GM12878 (cell line): Measurements from ENCODE around the gene RPRD1B. TPM values are rescaled to one million over a fixed set of nuclear protein-coding genes. Genes with fewer than 3 reads are reported as not detected.
A peak's percentile ranks its signal among the peaks of the same experiment; 100 is the strongest.

ENCODE experiments used
- ATAC-seq: fragments of 200-7000 bp; cut with Tn5 transposase; 3 replicates; pipeline ENCODE4 v1.9.1; 2020; ENCODE audit warnings: mild to moderate bottlenecking, moderate library complexity
- BruUV-seq: library from RNA; stranded (reverse); fragments of 400-500 nt; replicated peaks from 2 replicates; lab custom pipeline; 2021; lab: Mats Ljungman, UMichigan
- CTCF ChIA-PET: fragments of 300-600 bp; sonication (Branson Sonifier 250); formaldehyde crosslinking; extraction: SDS; loops from one replicate; lab custom pipeline; 2021; ENCODE audit warnings: inconsistent platforms; lab: Yijun Ruan, JAX
- POLR2A ChIA-PET: fragments of 350-600 bp; formaldehyde crosslinking; extraction: SDS; loops from one replicate; lab custom pipeline; 2021; ENCODE audit warnings: inconsistent platforms; lab: Charles Lee
- RAD21 ChIA-PET: fragments of 300-600 bp; sonication (Branson Sonifier 250); formaldehyde crosslinking; loops from one replicate; lab custom pipeline; 2023; ENCODE audit warnings: antibody characterized with exemption; ENCODE audit not compliant: unreplicated experiment; lab: Charles Lee
- SMC1A ChIA-PET: fragments of 300-600 bp; sonication (Branson Sonifier 250); formaldehyde crosslinking; loops from one replicate; lab custom pipeline; 2023; ENCODE audit not compliant: unreplicated experiment, uncharacterized antibody; lab: Charles Lee
- DNase-seq: peaks from one replicate; pipeline ENCODE4 v3.0.0-alpha.2; 2011; ENCODE audit warnings: low read depth, low spot score
- FAIRE-seq: peaks from 3 replicates; lab custom pipeline; 2011; peaks lifted over from hg19 to GRCh38; lab: Jason Lieb, UNC
- H2AFZ ChIP-seq: 2 replicates; pipeline ENCODE4 v1.6.0; 2011; ENCODE audit warnings: low read depth, low read length, control low read depth; ENCODE audit not compliant: control insufficient read depth
- H3K27ac ChIP-seq: 2 replicates; pipeline ENCODE4 v1.5.1; 2011; ENCODE audit warnings: control low read depth; ENCODE audit not compliant: control insufficient read depth, insufficient read depth
- H3K27me3 ChIP-seq, 2 experiments: replicated peaks in 1 of 2; 2 replicates each; pipeline versions ENCODE4 v1.6.0 to v1.6.1; 2011; ENCODE audit warnings: low read length in 1 of 2; ENCODE audit not compliant: control insufficient read depth in 2 of 2, insufficient read depth in 2 of 2
- H3K36me3 ChIP-seq, 2 experiments: 2 replicates each; pipeline ENCODE4 v1.5.1; 2011; ENCODE audit warnings: low read length in 1 of 2; ENCODE audit not compliant: control insufficient read depth in 2 of 2, insufficient read depth in 2 of 2
- H3K4me1 ChIP-seq: 2 replicates; pipeline ENCODE4 v1.6.1; 2011; ENCODE audit warnings: mild to moderate bottlenecking, low read length, moderate library complexity, mixed read lengths; ENCODE audit not compliant: control insufficient read depth, insufficient read depth
- H3K4me2 ChIP-seq: 2 replicates; pipeline ENCODE4 v1.6.0; 2011; ENCODE audit warnings: control low read depth; ENCODE audit not compliant: control insufficient read depth, insufficient read depth
- H3K4me3 ChIP-seq: fragments of 200-600 bp; sonication (generic); 2 replicates; pipeline ENCODE4 v1.5.1; 2016
- H3K79me2 ChIP-seq: 2 replicates; pipeline ENCODE4 v1.6.0; 2011; ENCODE audit warnings: low read length; ENCODE audit not compliant: control insufficient read depth, insufficient read depth
- H3K9ac ChIP-seq: 2 replicates; pipeline ENCODE4 v1.8.0; 2011; ENCODE audit warnings: low read length, control low read depth, mixed read lengths; ENCODE audit not compliant: control insufficient read depth, insufficient read depth
- H3K9me3 ChIP-seq: replicated peaks from 3 replicates; pipeline ENCODE4 v1.5.1; 2011; ENCODE audit warnings: mild to moderate bottlenecking, low read length; ENCODE audit not compliant: control insufficient read depth, insufficient read depth
- H4K20me1 ChIP-seq: 2 replicates; pipeline ENCODE4 v1.6.0; 2011; ENCODE audit not compliant: control insufficient read depth, insufficient read depth
- BMI1 ChIP-seq: fragments of 450-650 bp; IDR thresholded peaks from 2 replicates; pipeline ENCODE4 v1.6.1; 2016; ENCODE audit warnings: mild to moderate bottlenecking, moderate library complexity, borderline replicate concordance
- CEBPB ChIP-seq, 2 experiments: fragments of 150-350 bp in 1 of 2; IDR thresholded peaks; 2 replicates each; pipeline ENCODE4 v1.6.1; 2012 to 2014; ENCODE audit warnings: low read depth in 2 of 2, low read length in 2 of 2, borderline replicate concordance in 1 of 2, inconsistent platforms in 1 of 2
- CHD4 ChIP-seq: fragments of 200-600 bp; sonication (generic); IDR thresholded peaks from 2 replicates; pipeline ENCODE4 v1.6.1; 2016; ENCODE audit warnings: mild to moderate bottlenecking
- EGR1 ChIP-seq, 2 experiments: IDR thresholded peaks; 1 replicate in 1 of 2; 2 replicates in 1 of 2; pipeline ENCODE4 v1.6.1; 2011 to 2012; ENCODE audit warnings: low read depth in 2 of 2, low read length in 2 of 2, borderline replicate concordance in 1 of 2, mild to moderate bottlenecking in 1 of 2, moderate library complexity in 1 of 2
- ETV6 ChIP-seq, 2 experiments: fragments of 450-650 bp in 1 of 2; IDR thresholded peaks in 1 of 2; conservative IDR thresholded peaks in 1 of 2; 2 replicates each; pipeline ENCODE4 v1.6.1; 2014; ENCODE audit warnings: antibody characterized with exemption in 1 of 2, borderline replicate concordance in 1 of 2, low read depth in 1 of 2, mild to moderate bottlenecking in 1 of 2, moderate library complexity in 1 of 2
- IRF4 ChIP-seq: IDR thresholded peaks from 2 replicates; pipeline ENCODE4 v1.6.1; 2011; ENCODE audit warnings: low read depth, low read length
- KDM1A ChIP-seq: fragments of 200-600 bp; sonication (generic); IDR thresholded peaks from 2 replicates; pipeline ENCODE4 v1.6.1; 2016; ENCODE audit warnings: borderline replicate concordance
- NFIC ChIP-seq: IDR thresholded peaks from 2 replicates; pipeline ENCODE4 v1.6.1; 2012; ENCODE audit warnings: low read depth, mild to moderate bottlenecking, inconsistent platforms, low read length, moderate library complexity
- NR2C1 ChIP-seq: fragments of 450-650 bp; IDR thresholded peaks from 2 replicates; pipeline ENCODE4 v1.6.1; 2017; ENCODE audit warnings: antibody characterized with exemption, mild to moderate bottlenecking, moderate library complexity
- PAX5 ChIP-seq: IDR thresholded peaks from 2 replicates; pipeline ENCODE4 v1.6.1; 2011; ENCODE audit warnings: low read depth, low read length, borderline replicate concordance
- STAT1 ChIP-seq: fragments of 450-650 bp; conservative IDR thresholded peaks from 2 replicates; pipeline ENCODE4 v1.6.1; 2014; ENCODE audit warnings: antibody characterized with exemption, mild to moderate bottlenecking
- TAF1 ChIP-seq: IDR thresholded peaks from 2 replicates; pipeline ENCODE4 v1.6.1; 2011; ENCODE audit warnings: mild to moderate bottlenecking, low read depth, low read length, borderline replicate concordance
- TARDBP ChIP-seq: IDR thresholded peaks from 2 replicates; pipeline ENCODE4 v1.6.1; 2016; ENCODE audit warnings: borderline replicate concordance
- WGBS: methylation state at CpG from one replicate; pipeline ENCODE4 v1.1.6; 2016; ENCODE audit warnings: low lambda C conversion rate; ENCODE audit not compliant: insufficient replicate concordance, insufficient coverage; ENCODE audit errors: missing lambda C conversion rate; 5-methylcytosine and 5-hydroxymethylcytosine counted together
- in situ Hi-C: fragments of 300-500 bp; cut with MboI; formaldehyde crosslinking; loops from 9 replicates; pipeline ENCODE4 v1.14.3; 2018; ENCODE audit warnings: mixed read lengths
- intact Hi-C: fragments of 100-400 bp; cut with micrococcal nuclease; formaldehyde crosslinking; loops from one replicate; pipeline ENCODE4 v1.14.2; 2022; ENCODE audit not compliant: unreplicated experiment
- polyA plus RNA-seq, 11 experiments: library from polyadenylated mRNA; depleted of rRNA in 4 of 11; unstranded in 6 of 11; stranded (reverse) in 5 of 11; fragments of >200 nt; fragmentation: Nextera tagmentation in 4 of 11; fragmentation: Illumina TruSeq in 1 of 11; extraction: Ambion mirVana in 4 of 11; extraction: Trizol in 1 of 11; gene quantifications; 1 replicate in 1 of 11; 2 replicates in 10 of 11; pipeline versions ENCODE4 v1.2.1 to v1.2.3, GENCODE V29; 2011 to 2016; ENCODE audit warnings: inconsistent platforms in 2 of 11, missing spikeins in 2 of 11, low read depth in 1 of 11
- total RNA-seq, 4 experiments: library from RNA; depleted of rRNA in 3 of 4; stranded (reverse); fragments of >200 nt in 3 of 4; fragmentation: Illumina TruSeq in 1 of 4; extraction: Trizol in 1 of 4; gene quantifications; 2 replicates each; pipeline versions ENCODE4 v1.2.1 to v1.2.3, GENCODE V29; 2013 to 2021
- TF ChIP-seq, protein P1 (sequence below): fragments of 450-650 bp; IDR thresholded peaks from 2 replicates; pipeline ENCODE4 v1.6.1; 2018; ENCODE audit warnings: borderline replicate concordance, mild to moderate bottlenecking; ENCODE audit not compliant: partially characterized antibody
- TF ChIP-seq, protein P2 (sequence below): fragments of 450-650 bp; IDR thresholded peaks from 2 replicates; pipeline ENCODE4 v1.6.1; 2017; ENCODE audit warnings: low read depth, mild to moderate bottlenecking, moderate library complexity

The RPRD1B gene
- total and polyA plus RNA-seq, 10 of the 15 experiments (the other 5 are each of a cell fraction or from before 2014, with no cell fraction given), result 5.2 to 40.2 (median 30.0) TPM

GRCh38 chr20:37990571-37991151, 42.9 kb upstream of the RPRD1B start (continued):
- TF ChIP-seq, protein P1, sequence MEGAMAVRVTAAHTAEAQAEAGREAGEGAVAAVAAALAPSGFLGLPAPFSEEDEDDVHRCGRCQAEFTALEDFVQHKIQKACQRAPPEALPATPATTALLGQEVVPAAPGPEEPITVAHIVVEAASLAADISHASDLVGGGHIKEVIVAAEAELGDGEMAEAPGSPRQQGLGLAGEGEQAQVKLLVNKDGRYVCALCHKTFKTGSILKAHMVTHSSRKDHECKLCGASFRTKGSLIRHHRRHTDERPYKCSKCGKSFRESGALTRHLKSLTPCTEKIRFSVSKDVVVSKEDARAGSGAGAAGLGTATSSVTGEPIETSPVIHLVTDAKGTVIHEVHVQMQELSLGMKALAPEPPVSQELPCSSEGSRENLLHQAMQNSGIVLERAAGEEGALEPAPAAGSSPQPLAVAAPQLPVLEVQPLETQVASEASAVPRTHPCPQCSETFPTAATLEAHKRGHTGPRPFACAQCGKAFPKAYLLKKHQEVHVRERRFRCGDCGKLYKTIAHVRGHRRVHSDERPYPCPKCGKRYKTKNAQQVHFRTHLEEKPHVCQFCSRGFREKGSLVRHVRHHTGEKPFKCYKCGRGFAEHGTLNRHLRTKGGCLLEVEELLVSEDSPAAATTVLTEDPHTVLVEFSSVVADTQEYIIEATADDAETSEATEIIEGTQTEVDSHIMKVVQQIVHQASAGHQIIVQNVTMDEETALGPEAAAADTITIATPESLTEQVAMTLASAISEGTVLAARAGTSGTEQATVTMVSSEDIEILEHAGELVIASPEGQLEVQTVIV, result no peak

GRCh38 chr20:37991157-37991866, 42.2 kb upstream of the RPRD1B start:
- ATAC-seq (peak; percentile 7; the same call in 2 of the 3 replicates), DNase-seq (no peak), FAIRE-seq (no peak)
- ChIA-PET POLR2A (interaction anchor here (1.0 kb wide), 1 partner anchor 67 kb away, joined by 3 read pairs; no protein-coding TSS in a partner anchor), CTCF (interaction anchor here (0.7 to 4.2 kb wide), 21 partner anchors 8 to 456 kb away, joined by 3 to 26 read pairs (median 4); partner anchors contain the start of genes RPRD1B, TTI1 and VSTM2L), RAD21 (interaction anchor here (0.7 to 1.8 kb wide), 5 partner anchors 67 to 426 kb away, joined by 3 to 10 read pairs (median 3); no protein-coding TSS in a partner anchor), SMC1A (interaction anchor here (0.7 to 2.6 kb wide), 20 partner anchors 14 to 795 kb away, joined by 3 to 12 read pairs (median 4); no protein-coding TSS in a partner anchor)
- H3K4me1 ChIP-seq, result peaks cover 33% of the 10 kb centered on the region
- no peak overlapping the region for H2AFZ ChIP-seq
- H3K9ac ChIP-seq, result no peak overlapping the region
- H3K79me2 ChIP-seq, result no peaks in the 10 kb centered on the region
- H3K27ac ChIP-seq, result peak overlapping the region; percentile 63
- BruUV-seq, result no TSS peak
- no peak for TF ChIP-seq CEBPB (IDR thresholded peaks at IDR 0.05; ENCODE audit: borderline replicate concordance in 1 of 2, low read depth in 2 of 2, low read length in 2 of 2)
- TF ChIP-seq BMI1, result no peak
- TF ChIP-seq EGR1 (IDR thresholded peaks at IDR 0.05; ENCODE audit: borderline replicate concordance in 1 of 2, low read depth in 2 of 2, low read length in 2 of 2), result no peak
- TF ChIP-seq CHD4, result no peak
- TF ChIP-seq TAF1, result no peak
- no peak for TF ChIP-seq IRF4
- TF ChIP-seq, protein P2, sequence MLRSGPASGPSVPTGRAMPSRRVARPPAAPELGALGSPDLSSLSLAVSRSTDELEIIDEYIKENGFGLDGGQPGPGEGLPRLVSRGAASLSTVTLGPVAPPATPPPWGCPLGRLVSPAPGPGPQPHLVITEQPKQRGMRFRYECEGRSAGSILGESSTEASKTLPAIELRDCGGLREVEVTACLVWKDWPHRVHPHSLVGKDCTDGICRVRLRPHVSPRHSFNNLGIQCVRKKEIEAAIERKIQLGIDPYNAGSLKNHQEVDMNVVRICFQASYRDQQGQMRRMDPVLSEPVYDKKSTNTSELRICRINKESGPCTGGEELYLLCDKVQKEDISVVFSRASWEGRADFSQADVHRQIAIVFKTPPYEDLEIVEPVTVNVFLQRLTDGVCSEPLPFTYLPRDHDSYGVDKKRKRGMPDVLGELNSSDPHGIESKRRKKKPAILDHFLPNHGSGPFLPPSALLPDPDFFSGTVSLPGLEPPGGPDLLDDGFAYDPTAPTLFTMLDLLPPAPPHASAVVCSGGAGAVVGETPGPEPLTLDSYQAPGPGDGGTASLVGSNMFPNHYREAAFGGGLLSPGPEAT, result no peak
- TF ChIP-seq STAT1, result no peak
- no peak for TF ChIP-seq ETV6 (conservative IDR thresholded peaks at IDR 0.05 in 1 of 2, IDR thresholded peaks at IDR 0.05 in 1 of 2; ENCODE audit: borderline replicate concordance in 1 of 2, low read depth in 1 of 2)
- TF ChIP-seq KDM1A, result no peak
- no peak for TF ChIP-seq TARDBP
- TF ChIP-seq NR2C1, result no peak
- TF ChIP-seq NFIC, result no peak
- no peak for TF ChIP-seq PAX5
- H3K27me3 ChIP-seq, result no peaks in the 10 kb centered on the region
- peak overlapping the region; percentile 36 for H3K4me2 ChIP-seq
- in situ Hi-C loops, result loop anchor here (5.0 to 10.0 kb wide), 3 partner anchors 84 to 727 kb away; partner anchors contain the start of gene GHRH
- intact Hi-C loops, result loop anchor here (2.0 to 10.0 kb wide), 4 partner anchors 189 to 427 kb away; no protein-coding TSS in a partner anchor
- no peaks in the 10 kb centered on the region for H4K20me1 ChIP-seq
- no peaks in the 10 kb centered on the region for H3K9me3 ChIP-seq
- peaks cover 3 to 8% of the 10 kb centered on the region in 2 experiments; a peak in 3 of 4 replicates for H3K36me3 ChIP-seq
- H3K4me3 ChIP-seq, result peak overlapping the region; percentile 13; the same call in 1 of the 2 replicates
- WGBS, result 62% methylated on average over 4 of the region's 4 CpGs
